Measurements from ENCODE around the gene GSG1L.

The GSG1L gene

GRCh38 chr16:27967169-27967568 lies 96.3 kb downstream of the GSG1L start:
- no peak for DNase-seq (ENCODE audit: low read depth)
- TF ChIP-seq, protein P1, sequence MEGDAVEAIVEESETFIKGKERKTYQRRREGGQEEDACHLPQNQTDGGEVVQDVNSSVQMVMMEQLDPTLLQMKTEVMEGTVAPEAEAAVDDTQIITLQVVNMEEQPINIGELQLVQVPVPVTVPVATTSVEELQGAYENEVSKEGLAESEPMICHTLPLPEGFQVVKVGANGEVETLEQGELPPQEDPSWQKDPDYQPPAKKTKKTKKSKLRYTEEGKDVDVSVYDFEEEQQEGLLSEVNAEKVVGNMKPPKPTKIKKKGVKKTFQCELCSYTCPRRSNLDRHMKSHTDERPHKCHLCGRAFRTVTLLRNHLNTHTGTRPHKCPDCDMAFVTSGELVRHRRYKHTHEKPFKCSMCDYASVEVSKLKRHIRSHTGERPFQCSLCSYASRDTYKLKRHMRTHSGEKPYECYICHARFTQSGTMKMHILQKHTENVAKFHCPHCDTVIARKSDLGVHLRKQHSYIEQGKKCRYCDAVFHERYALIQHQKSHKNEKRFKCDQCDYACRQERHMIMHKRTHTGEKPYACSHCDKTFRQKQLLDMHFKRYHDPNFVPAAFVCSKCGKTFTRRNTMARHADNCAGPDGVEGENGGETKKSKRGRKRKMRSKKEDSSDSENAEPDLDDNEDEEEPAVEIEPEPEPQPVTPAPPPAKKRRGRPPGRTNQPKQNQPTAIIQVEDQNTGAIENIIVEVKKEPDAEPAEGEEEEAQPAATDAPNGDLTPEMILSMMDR (conservative IDR thresholded peaks at IDR 0.05; ENCODE audit: low read depth, low read length) = no peak
- H3K4me3 ChIP-seq (ENCODE audit: low read length) = no peak overlapping the region

DNA sequence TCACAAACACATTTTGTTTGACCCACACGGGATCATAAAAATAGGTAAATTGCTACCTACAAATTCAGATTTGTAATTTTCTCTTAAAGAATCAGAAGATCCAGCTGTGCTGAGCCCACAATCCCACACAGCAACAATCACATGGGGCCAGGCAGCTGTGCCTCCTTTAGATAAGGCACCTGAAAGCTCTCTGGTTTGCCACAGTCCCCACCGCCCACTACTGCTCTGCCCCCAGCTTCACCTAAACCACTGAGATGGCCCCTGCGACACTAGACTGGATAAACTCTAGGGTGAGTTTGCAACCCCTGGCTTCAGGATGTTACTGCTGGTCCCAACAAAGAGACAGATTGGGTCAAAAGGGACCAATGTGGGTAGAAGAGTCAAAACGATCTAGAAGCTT lies 96.8 kb downstream of the GSG1L start:
- TF ChIP-seq, protein P1 (conservative IDR thresholded peaks at IDR 0.05; ENCODE audit: low read depth, low read length) = no peak

DNA sequence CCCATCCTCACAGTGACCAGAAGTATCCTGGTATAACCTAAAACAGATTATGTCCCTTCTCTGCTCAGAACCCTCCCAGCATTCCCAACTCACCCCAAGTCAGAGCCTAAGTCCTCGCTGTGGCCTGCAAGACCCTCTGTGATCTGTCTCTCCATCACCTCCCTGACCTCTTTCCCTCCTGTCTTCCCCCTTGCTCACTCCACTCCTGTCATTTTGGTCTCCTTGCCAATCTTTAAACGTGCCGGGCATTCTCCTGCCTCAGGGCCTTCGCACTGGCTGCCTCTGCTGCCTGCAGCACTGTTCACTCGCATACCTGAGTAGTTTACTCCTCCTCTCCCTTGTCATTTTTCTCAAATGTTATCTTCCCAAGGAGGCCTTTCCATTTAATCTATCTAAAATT lies 97.7 kb downstream of the GSG1L start:
- no peak for DNase-seq (ENCODE audit: low read depth)
- no peak overlapping the region for H3K4me3 ChIP-seq (ENCODE audit: low read length)
- TF ChIP-seq, protein P1 (conservative IDR thresholded peaks at IDR 0.05; ENCODE audit: low read depth, low read length) = no peak

More for the DNA sequence above, 96.8 kb downstream of the GSG1L start:
- H3K4me3 ChIP-seq (ENCODE audit: low read length) = no peak overlapping the region
- DNase-seq (ENCODE audit: low read depth) = no peak

DNA sequence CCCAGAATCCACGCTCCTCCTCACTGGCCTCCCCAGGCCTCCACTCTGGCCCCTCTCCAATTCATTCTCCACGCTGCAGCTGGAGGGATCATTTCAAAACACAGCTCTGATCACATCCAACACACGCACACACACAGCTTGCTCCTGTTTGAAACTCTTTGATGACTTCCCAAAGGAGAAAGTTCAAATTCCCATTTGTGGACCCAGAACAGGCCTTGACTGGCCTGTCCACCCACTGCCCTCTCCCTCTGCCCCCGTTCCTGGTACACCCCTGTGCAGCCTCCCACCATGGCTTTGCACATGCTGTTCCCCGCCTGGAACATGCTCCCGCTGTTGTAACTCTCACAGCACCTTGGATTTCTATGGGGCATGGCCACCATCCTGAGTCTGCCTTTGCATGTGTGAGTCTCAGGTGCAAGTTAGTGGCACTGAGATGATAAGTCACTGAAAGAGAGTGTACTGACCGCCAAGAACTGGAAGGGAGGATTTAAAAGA lies 100.0 kb downstream of the GSG1L start:
- TF ChIP-seq, protein P1 (conservative IDR thresholded peaks at IDR 0.05; ENCODE audit: low read depth, low read length) = no peak
- no peak overlapping the region for H3K4me3 ChIP-seq (ENCODE audit: low read length)
- DNase-seq (ENCODE audit: low read depth) = no peak

GRCh38 chr16:27962197-27962596 lies 101.3 kb downstream of the GSG1L start:
- no peak for DNase-seq (ENCODE audit: low read depth)
- TF ChIP-seq, protein P1 (conservative IDR thresholded peaks at IDR 0.05; ENCODE audit: low read depth, low read length) = no peak

DNA sequence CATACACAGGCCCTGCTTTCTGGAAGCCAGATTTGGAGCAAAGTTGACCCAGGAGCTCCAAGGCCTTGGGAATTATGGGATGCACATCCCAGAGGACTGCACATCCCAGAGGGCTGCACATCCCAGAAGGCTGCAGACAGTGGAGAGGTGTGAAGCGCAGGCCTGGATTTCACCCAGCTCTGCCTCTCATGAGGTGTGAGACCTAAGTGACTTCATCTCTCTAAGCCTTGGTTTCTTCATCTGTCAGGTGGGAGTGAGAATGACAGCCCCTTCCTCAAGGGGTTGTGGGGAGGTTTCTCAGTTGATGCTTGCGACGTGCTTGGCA lies 102.3 kb downstream of the GSG1L start:
- TF ChIP-seq, protein P1 (conservative IDR thresholded peaks at IDR 0.05; ENCODE audit: low read depth, low read length) = no peak
- no peak for DNase-seq (ENCODE audit: low read depth)
- no peak overlapping the region for H3K4me3 ChIP-seq (ENCODE audit: low read length)

More at GRCh38 chr16:27962197-27962596, 101.3 kb downstream of the GSG1L start:
- no peak overlapping the region for H3K4me3 ChIP-seq (ENCODE audit: low read length)

DNA sequence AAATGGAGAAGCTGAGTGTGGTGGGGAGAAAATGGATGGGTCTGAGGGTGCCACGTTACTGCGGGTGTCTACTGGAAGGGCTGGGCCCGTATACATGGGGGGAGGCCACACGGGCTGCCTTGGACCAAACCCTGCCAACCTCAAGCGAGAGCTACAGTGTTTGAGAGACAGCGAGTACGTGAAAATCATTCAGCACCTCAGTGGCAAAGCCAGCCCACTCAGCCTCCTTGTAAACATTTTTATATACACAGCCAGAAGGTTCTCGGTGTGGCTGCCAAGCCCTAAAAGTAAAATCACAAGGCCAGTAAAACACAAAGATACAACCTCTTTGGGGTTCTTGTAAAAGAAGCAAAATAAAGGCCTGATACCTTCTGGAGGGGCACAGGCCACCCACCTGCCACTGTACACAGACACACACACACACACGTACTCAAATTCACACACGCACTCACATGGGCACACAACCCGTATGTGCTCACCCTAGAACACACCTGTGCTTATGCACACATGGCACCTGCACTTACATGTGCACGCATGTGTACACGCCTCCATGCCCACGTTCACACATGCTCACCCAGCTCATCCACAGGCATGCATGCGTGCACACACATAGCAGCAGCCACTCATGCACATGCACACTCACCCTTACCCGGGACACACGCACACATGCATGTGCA lies 102.8 kb downstream of the GSG1L start:
- TF ChIP-seq, protein P1 (conservative IDR thresholded peaks at IDR 0.05; ENCODE audit: low read depth, low read length) = no peak
- no peak for DNase-seq (ENCODE audit: low read depth)
- H3K4me3 ChIP-seq (ENCODE audit: low read length) = no peak overlapping the region

Measured in retinal pigment epithelial cell (primary cell).